Measurements from ENCODE around the gene WNT4. TPM values are rescaled to one million over a fixed set of nuclear protein-coding genes. Genes with fewer than 3 reads are reported as not detected.

WNT4 gene
- total RNA-seq, 1 experiment from 2014 or later = 1.5 TPM

DNA sequence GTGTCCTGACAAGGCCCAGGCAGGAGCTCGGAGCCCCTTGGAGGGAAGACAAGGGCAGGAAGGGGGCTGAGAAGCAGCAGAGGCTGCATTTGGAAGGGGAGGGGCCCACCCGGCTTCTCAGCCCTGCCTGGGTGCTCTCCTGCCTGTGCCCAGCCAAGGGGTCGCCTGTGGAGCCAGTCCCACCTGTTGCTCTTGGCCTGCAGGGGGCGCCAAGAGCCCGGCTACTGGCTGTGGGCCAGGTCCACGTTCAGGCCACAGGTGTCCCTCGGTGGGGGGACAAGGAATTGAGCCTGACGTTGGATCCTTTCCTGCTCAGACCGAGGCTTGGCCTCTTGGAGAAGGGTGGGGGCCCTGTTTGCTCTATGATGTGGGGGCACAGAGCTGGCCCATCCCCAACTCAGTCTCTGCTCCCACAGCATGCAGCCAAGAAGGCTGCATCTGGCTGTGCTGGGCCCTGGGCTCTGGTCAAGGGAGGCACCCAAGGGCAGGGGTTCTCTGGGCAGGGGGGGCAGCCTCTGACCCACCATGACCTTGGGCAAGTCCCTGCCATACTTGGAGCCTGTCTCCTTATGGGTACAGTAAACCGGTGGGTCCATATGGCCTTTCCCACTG is 10.9 kb downstream of the WNT4 start:
- intact Hi-C loops (cut with micrococcal nuclease) = loop anchor here (1.0 to 5.0 kb wide), 3 partner anchors 143 to 510 kb away; partner anchors contain the start of gene C1QC

More for the DNA sequence above, 10.9 kb downstream of the WNT4 start:
- Histone ChIP-seq H4K20me1 (ENCODE audit: insufficient read depth) (no peaks in the 10 kb centered on the region), H3K36me3 (ENCODE audit: control insufficient read depth in 1 of 2, insufficient read depth in 2 of 2, low read length in 2 of 2) (no peaks in the 10 kb centered on the region), H2AFZ (ENCODE audit: low read depth, low read length, poor library complexity, severe bottlenecking) (no peak overlapping the region), H3K9me3 (ENCODE audit: control insufficient read depth in 1 of 2, insufficient read depth in 1 of 2, low read depth in 1 of 2, low read length in 2 of 2) (no peaks in the 10 kb centered on the region), H3K27me3 (ENCODE audit: insufficient read depth, low read length) (no peaks in the 10 kb centered on the region), H3K27ac (ENCODE audit: low read depth, low read length) (no peak overlapping the region), H3K79me2 (ENCODE audit: insufficient read depth, low read length) (no peaks in the 10 kb centered on the region), H3K4me1 (ENCODE audit: control insufficient read depth in 1 of 2, insufficient read depth in 2 of 2, low read length in 2 of 2) (peaks cover 5 to 13% of the 10 kb centered on the region in 2 experiments), H3K9ac (ENCODE audit: low read length) (no peak overlapping the region), H3K4me3 (replicated peaks in 1 of 2; ENCODE audit: low read depth in 1 of 2, low read length in 2 of 2) (no peak overlapping the region), H3K9me2 (ENCODE audit: insufficient read depth) (no peaks in the 10 kb centered on the region), H3K4me2 (ENCODE audit: low read length) (0 out of 2 replicates have a peak overlapping the region, but pooled peaks have one; percentile 17)
- TF ChIP-seq TCF7L2 (IDR thresholded peaks at IDR 0.05; ENCODE audit: borderline replicate concordance, extremely low read depth, insufficient read depth, insufficient read length) (no peak), ZNF274 (IDR thresholded peaks at IDR 0.05; ENCODE audit: low read depth, low read length) (no peak), RAD21 (IDR thresholded peaks at IDR 0.05; ENCODE audit: low read depth) (peak; percentile 97)
- TF ChIP-seq, protein P1, sequence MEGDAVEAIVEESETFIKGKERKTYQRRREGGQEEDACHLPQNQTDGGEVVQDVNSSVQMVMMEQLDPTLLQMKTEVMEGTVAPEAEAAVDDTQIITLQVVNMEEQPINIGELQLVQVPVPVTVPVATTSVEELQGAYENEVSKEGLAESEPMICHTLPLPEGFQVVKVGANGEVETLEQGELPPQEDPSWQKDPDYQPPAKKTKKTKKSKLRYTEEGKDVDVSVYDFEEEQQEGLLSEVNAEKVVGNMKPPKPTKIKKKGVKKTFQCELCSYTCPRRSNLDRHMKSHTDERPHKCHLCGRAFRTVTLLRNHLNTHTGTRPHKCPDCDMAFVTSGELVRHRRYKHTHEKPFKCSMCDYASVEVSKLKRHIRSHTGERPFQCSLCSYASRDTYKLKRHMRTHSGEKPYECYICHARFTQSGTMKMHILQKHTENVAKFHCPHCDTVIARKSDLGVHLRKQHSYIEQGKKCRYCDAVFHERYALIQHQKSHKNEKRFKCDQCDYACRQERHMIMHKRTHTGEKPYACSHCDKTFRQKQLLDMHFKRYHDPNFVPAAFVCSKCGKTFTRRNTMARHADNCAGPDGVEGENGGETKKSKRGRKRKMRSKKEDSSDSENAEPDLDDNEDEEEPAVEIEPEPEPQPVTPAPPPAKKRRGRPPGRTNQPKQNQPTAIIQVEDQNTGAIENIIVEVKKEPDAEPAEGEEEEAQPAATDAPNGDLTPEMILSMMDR (IDR thresholded peaks at IDR 0.05 in 2 of 3, conservative IDR thresholded peaks at IDR 0.05 in 1 of 3; ENCODE audit: borderline replicate concordance in 1 of 3, insufficient read depth in 1 of 3, low read depth in 2 of 3, low read length in 2 of 3) = peak; percentile 79 to 90 (median 86)
- ChIA-PET POLR2A (no interaction called here), CTCF (interaction anchor here (1.0 to 2.7 kb wide), 4 partner anchors 18 to 285 kb away, joined by 3 to 17 read pairs (median 3); no protein-coding TSS in a partner anchor), RAD21 (ENCODE audit: low non-redundant PET in 1 of 2, low total read pairs in 2 of 2, uncharacterized antibody in 2 of 2, unreplicated experiment in 2 of 2) (interaction anchor here in 1 of 2 experiments (0.7 to 1.4 kb wide), 2 partner anchors 94 to 285 kb away, joined by 3 read pairs; no protein-coding TSS in a partner anchor)
- DNase-seq (ENCODE audit: low read depth, low spot score) (peak; percentile 23), ATAC-seq (peak; percentile 89)
- BruUV-seq (replicated peaks) = no TSS peak

Measured in HCT116 (cell line).